Caco-2 (cell line): Measurements from ENCODE around the gene KIF1A. TPM values are rescaled to one million over a fixed set of nuclear protein-coding genes. Genes with fewer than 3 reads are reported as not detected.

Source experiments
- BruUV-seq: library from RNA; stranded (reverse); fragments of 400-500 nt; replicated peaks from 2 replicates; lab custom pipeline; 2021; lab: Mats Ljungman, UMichigan
- CTCF ChIA-PET: fragments of 300-600 bp; sonication (Branson Sonifier 250); formaldehyde crosslinking; loops from one replicate; lab custom pipeline; 2022; ENCODE audit warnings: antibody characterized with exemption; lab: Charles Lee
- POLR2A ChIA-PET: fragments of 300-600 bp; sonication (Branson Sonifier 250); formaldehyde crosslinking; loops from one replicate; lab custom pipeline; 2022; ENCODE audit warnings: antibody characterized with exemption; lab: Charles Lee
- DNase-seq, 2 experiments: peaks; one replicate each; pipeline versions ENCODE4 v3.0.0 to v3.0.0-alpha.2; 2020 to 2022
- H3K27me3 ChIP-seq: replicated peaks from 2 replicates; pipeline ENCODE4 v1.6.0; 2011; ENCODE audit warnings: low read length; ENCODE audit not compliant: control insufficient read depth, insufficient read depth
- H3K36me3 ChIP-seq: 2 replicates; pipeline ENCODE4 v1.5.1; 2011; ENCODE audit warnings: low read length; ENCODE audit not compliant: control insufficient read depth, insufficient read depth
- H3K4me1 ChIP-seq: fragments of 250-450 bp; sonication (Bioruptor Pico); 2 replicates; pipeline ENCODE4 v1.5.1; 2020; ENCODE audit warnings: mild to moderate bottlenecking
- H3K4me3 ChIP-seq: 2 replicates; pipeline ENCODE4 v1.5.1; 2011; ENCODE audit warnings: low read depth, mild to moderate bottlenecking, control low read depth, low read length
- H3K9me3 ChIP-seq: fragments of 250-450 bp; sonication (Bioruptor Pico); 2 replicates; pipeline ENCODE4 v1.5.1; 2020; ENCODE audit warnings: mild to moderate bottlenecking, moderate library complexity
- H3K27ac Mint-ChIP-seq: one replicate; pipeline ENCODE4 v1.8.0; 2022; ENCODE audit warnings: mixed read lengths; ENCODE audit not compliant: unreplicated experiment
- H3K27me3 Mint-ChIP-seq: one replicate; pipeline ENCODE4 v1.8.0; 2022; ENCODE audit warnings: mixed read lengths; ENCODE audit not compliant: insufficient read depth, unreplicated experiment
- H3K36me3 Mint-ChIP-seq: one replicate; pipeline ENCODE4 v1.8.0; 2022; ENCODE audit warnings: mild to moderate bottlenecking, mixed read lengths; ENCODE audit not compliant: insufficient read depth, unreplicated experiment
- H3K4me1 Mint-ChIP-seq: one replicate; pipeline ENCODE4 v1.8.0; 2022; ENCODE audit warnings: low read depth, mixed read lengths; ENCODE audit not compliant: unreplicated experiment
- H3K4me3 Mint-ChIP-seq: one replicate; pipeline ENCODE4 v1.8.0; 2022; ENCODE audit warnings: mild to moderate bottlenecking, moderate library complexity, mixed read lengths; ENCODE audit not compliant: unreplicated experiment
- H3K9me3 Mint-ChIP-seq: one replicate; pipeline ENCODE4 v1.8.0; 2022; ENCODE audit warnings: mixed read lengths; ENCODE audit not compliant: unreplicated experiment
- intact Hi-C: fragments of 100-400 bp; cut with micrococcal nuclease; formaldehyde crosslinking; loops from one replicate; pipeline ENCODE4 v1.10.0; 2022; ENCODE audit not compliant: unreplicated experiment
- total RNA-seq: library from RNA; stranded (reverse); gene quantifications from 2 replicates; pipeline ENCODE4 v1.2.3, GENCODE V29; 2022
- TF ChIP-seq, protein P1 (sequence below), 2 experiments: fragments of 200-600 bp in 1 of 2; IDR thresholded peaks; 1 replicate in 1 of 2; 2 replicates in 1 of 2; pipeline versions ENCODE4 v1.5.1 to v1.8.0; 2011 to 2022; ENCODE audit warnings: antibody characterized with exemption in 1 of 2, control low read depth in 1 of 2, inconsistent platforms in 1 of 2, low read depth in 1 of 2, low read length in 1 of 2, mild to moderate bottlenecking in 1 of 2, moderate library complexity in 1 of 2; ENCODE audit not compliant: insufficient read depth in 1 of 2, severe bottlenecking in 1 of 2, unreplicated experiment in 1 of 2

KIF1A gene
- total RNA-seq, 1 experiment from 2014 or later, result 33.1 TPM

GRCh38 chr2:240836781-240837467 is 16.9 kb upstream of the KIF1A start:
- Mint-ChIP-seq H3K27ac (no peak overlapping the region), H3K27me3 (peaks cover 12% of the 10 kb centered on the region), H3K4me1 (no peaks in the 10 kb centered on the region), H3K9me3 (no peaks in the 10 kb centered on the region), H3K36me3 (no peaks in the 10 kb centered on the region), H3K4me3 (no peak overlapping the region)
- no peak for DNase-seq
- Histone ChIP-seq H3K4me1 (no peaks in the 10 kb centered on the region), H3K4me3 (no peak overlapping the region), H3K27me3 (no peaks in the 10 kb centered on the region), H3K9me3 (no peaks in the 10 kb centered on the region), H3K36me3 (no peaks in the 10 kb centered on the region)
- ChIA-PET CTCF (no interaction called here), POLR2A (no interaction called here)
- intact Hi-C loops, result no loop called here
- TF ChIP-seq, protein P1, sequence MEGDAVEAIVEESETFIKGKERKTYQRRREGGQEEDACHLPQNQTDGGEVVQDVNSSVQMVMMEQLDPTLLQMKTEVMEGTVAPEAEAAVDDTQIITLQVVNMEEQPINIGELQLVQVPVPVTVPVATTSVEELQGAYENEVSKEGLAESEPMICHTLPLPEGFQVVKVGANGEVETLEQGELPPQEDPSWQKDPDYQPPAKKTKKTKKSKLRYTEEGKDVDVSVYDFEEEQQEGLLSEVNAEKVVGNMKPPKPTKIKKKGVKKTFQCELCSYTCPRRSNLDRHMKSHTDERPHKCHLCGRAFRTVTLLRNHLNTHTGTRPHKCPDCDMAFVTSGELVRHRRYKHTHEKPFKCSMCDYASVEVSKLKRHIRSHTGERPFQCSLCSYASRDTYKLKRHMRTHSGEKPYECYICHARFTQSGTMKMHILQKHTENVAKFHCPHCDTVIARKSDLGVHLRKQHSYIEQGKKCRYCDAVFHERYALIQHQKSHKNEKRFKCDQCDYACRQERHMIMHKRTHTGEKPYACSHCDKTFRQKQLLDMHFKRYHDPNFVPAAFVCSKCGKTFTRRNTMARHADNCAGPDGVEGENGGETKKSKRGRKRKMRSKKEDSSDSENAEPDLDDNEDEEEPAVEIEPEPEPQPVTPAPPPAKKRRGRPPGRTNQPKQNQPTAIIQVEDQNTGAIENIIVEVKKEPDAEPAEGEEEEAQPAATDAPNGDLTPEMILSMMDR (IDR thresholded peaks at IDR 0.05; ENCODE audit: insufficient read depth in 1 of 2, low read depth in 1 of 2, low read length in 1 of 2, severe bottlenecking in 1 of 2, unreplicated experiment in 1 of 2), result no peak
- no TSS peak for BruUV-seq

GRCh38 chr2:240835528-240835927 is 15.5 kb upstream of the KIF1A start:
- no peak for DNase-seq
- no TSS peak for BruUV-seq
- Histone ChIP-seq H3K36me3 (no peaks in the 10 kb centered on the region), H3K27me3 (no peaks in the 10 kb centered on the region), H3K9me3 (no peaks in the 10 kb centered on the region), H3K4me1 (no peaks in the 10 kb centered on the region), H3K4me3 (no peak overlapping the region)
- Mint-ChIP-seq H3K36me3 (no peaks in the 10 kb centered on the region), H3K27ac (no peak overlapping the region), H3K4me3 (no peak overlapping the region), H3K9me3 (no peaks in the 10 kb centered on the region), H3K4me1 (no peaks in the 10 kb centered on the region), H3K27me3 (peaks cover 10% of the 10 kb centered on the region)
- intact Hi-C loops, result no loop called here
- ChIA-PET CTCF (no interaction called here), POLR2A (no interaction called here)
- TF ChIP-seq, protein P1 (IDR thresholded peaks at IDR 0.05; ENCODE audit: insufficient read depth in 1 of 2, low read depth in 1 of 2, low read length in 1 of 2, severe bottlenecking in 1 of 2, unreplicated experiment in 1 of 2), result no peak

GRCh38 chr2:240834377-240834975 is 14.5 kb upstream of the KIF1A start:
- Mint-ChIP-seq H3K4me1 (no peaks in the 10 kb centered on the region), H3K4me3 (no peak overlapping the region), H3K36me3 (no peaks in the 10 kb centered on the region), H3K27ac (no peak overlapping the region), H3K9me3 (no peaks in the 10 kb centered on the region), H3K27me3 (peaks cover 12% of the 10 kb centered on the region)
- CTCF ChIA-PET, result no interaction called here
- H3K4me3 ChIP-seq, result no peak overlapping the region
- intact Hi-C loops, result no loop called here
- no peaks in the 10 kb centered on the region for H3K27me3 ChIP-seq
- H3K9me3 ChIP-seq, result no peaks in the 10 kb centered on the region
- TF ChIP-seq, protein P1 (IDR thresholded peaks at IDR 0.05; ENCODE audit: insufficient read depth in 1 of 2, low read depth in 1 of 2, low read length in 1 of 2, severe bottlenecking in 1 of 2, unreplicated experiment in 1 of 2), result no peak
- POLR2A ChIA-PET, result no interaction called here
- no peaks in the 10 kb centered on the region for H3K4me1 ChIP-seq
- no peak for DNase-seq
- no peaks in the 10 kb centered on the region for H3K36me3 ChIP-seq
- BruUV-seq, result no TSS peak
